OCI-LY1 (cell line): Measurements from ENCODE around the gene NIPA2.

Source experiments
- H2AFZ ChIP-seq: fragments of 200-600 bp; sonication (generic), shearing (Covaris generic); 2 replicates; pipeline ENCODE4 v1.6.0; 2014; ENCODE audit warnings: antibody characterized with exemption, mild to moderate bottlenecking, low read length
- H3F3A ChIP-seq: fragments of 200-600 bp; sonication (generic), shearing (Covaris generic); 2 replicates; pipeline ENCODE4 v1.6.0; 2014; ENCODE audit warnings: mild to moderate bottlenecking, antibody characterized with exemption, low read length, moderate library complexity; ENCODE audit not compliant: insufficient read depth
- H3K27ac ChIP-seq: fragments of 200-600 bp; sonication (generic); 2 replicates; pipeline ENCODE4 v1.5.1; 2014; ENCODE audit warnings: low read length, mixed run types, mild to moderate bottlenecking, low read depth; ENCODE audit not compliant: poor library complexity, severe bottlenecking
- H3K27me3 ChIP-seq: fragments of 200-600 bp; sonication (generic); 2 replicates; pipeline ENCODE4 v1.6.0; 2014; ENCODE audit warnings: antibody characterized with exemption, mild to moderate bottlenecking, low read length, moderate library complexity; ENCODE audit not compliant: insufficient read depth
- H3K36me3 ChIP-seq: fragments of 200-600 bp; sonication (generic); 2 replicates; pipeline ENCODE4 v1.6.1; 2014; ENCODE audit warnings: mild to moderate bottlenecking, antibody characterized with exemption, low read length, moderate library complexity, mixed read lengths; ENCODE audit not compliant: insufficient read depth
- H3K4me1 ChIP-seq: fragments of 200-600 bp; sonication (generic); 2 replicates; pipeline ENCODE4 v1.5.1; 2014; ENCODE audit warnings: mild to moderate bottlenecking, low read length, moderate library complexity; ENCODE audit not compliant: insufficient read depth, severe bottlenecking
- H3K4me2 ChIP-seq: fragments of 200-600 bp; sonication (generic), shearing (Covaris generic); 2 replicates; pipeline ENCODE4 v1.6.1; 2014; ENCODE audit warnings: low read length
- H3K4me3 ChIP-seq: fragments of 200-600 bp; sonication (generic); 2 replicates; pipeline ENCODE4 v1.5.1; 2014; ENCODE audit warnings: low read length, low read depth, mild to moderate bottlenecking, mixed read lengths; ENCODE audit not compliant: poor library complexity, severe bottlenecking
- H3K79me2 ChIP-seq: fragments of 200-600 bp; shearing (Covaris generic); 2 replicates; pipeline ENCODE4 v1.6.1; 2016; ENCODE audit warnings: mixed run types, low read length, mixed read lengths; ENCODE audit not compliant: insufficient read depth
- H3K9ac ChIP-seq: fragments of 200-600 bp; sonication (generic), shearing (Covaris generic); 2 replicates; pipeline ENCODE4 v1.6.1; 2014; ENCODE audit warnings: mild to moderate bottlenecking, low read length, mixed read lengths
- H3K9me2 ChIP-seq: fragments of 200-600 bp; sonication (generic), shearing (Covaris generic); 2 replicates; pipeline ENCODE4 v1.6.1; 2014; ENCODE audit warnings: low read depth, mild to moderate bottlenecking, low read length, mixed read lengths
- H3K9me3 ChIP-seq: fragments of 200-600 bp; shearing (Covaris generic); 2 replicates; pipeline ENCODE4 v1.6.1; 2014; ENCODE audit warnings: low read length, mixed read lengths
- H4K20me1 ChIP-seq: fragments of 200-600 bp; sonication (generic), shearing (Covaris generic); 2 replicates; pipeline ENCODE4 v1.6.0; 2016; ENCODE audit warnings: mild to moderate bottlenecking, low read length; ENCODE audit not compliant: insufficient read depth
- CTCF ChIP-seq: fragments of 200-600 bp; sonication (generic), shearing (Covaris generic); IDR thresholded peaks from 2 replicates; pipeline ENCODE4 v1.5.1; 2017; ENCODE audit warnings: mild to moderate bottlenecking, antibody characterized with exemption, low read length, moderate library complexity, mixed read lengths
- EZH2 ChIP-seq: fragments of 200-600 bp; sonication (generic), shearing (Covaris generic); IDR thresholded peaks from 2 replicates; pipeline ENCODE4 v1.8.0; 2017; ENCODE audit warnings: borderline replicate concordance, mixed run types, mild to moderate bottlenecking, antibody characterized with exemption, low read length, moderate library complexity, mixed read lengths

NIPA2 gene

GRCh38 chr15:22874966-22875365, 36.5 kb downstream of the NIPA2 start:
- Histone ChIP-seq H3K79me2 (no peaks in the 10 kb centered on the region), H3K9ac (no peak overlapping the region), H3K27ac (no peak overlapping the region), H3K4me3 (no peak overlapping the region), H3K27me3 (no peaks in the 10 kb centered on the region), H3K9me3 (no peaks in the 10 kb centered on the region), H4K20me1 (no peaks in the 10 kb centered on the region), H2AFZ (no peak overlapping the region), H3K9me2 (no peaks in the 10 kb centered on the region), H3K4me1 (no peaks in the 10 kb centered on the region), H3F3A (no peaks in the 10 kb centered on the region), H3K36me3 (no peaks in the 10 kb centered on the region; the same call in 1 of the 2 replicates), H3K4me2 (no peak overlapping the region)
- no peak for TF ChIP-seq EZH2
- TF ChIP-seq CTCF: no peak

- H3K4me3 ChIP-seq: no peak overlapping the region
- no peak overlapping the region for H3K27ac ChIP-seq
- no peak overlapping the region for H3K4me2 ChIP-seq
- no peaks in the 10 kb centered on the region for H3K4me1 ChIP-seq
- no peaks in the 10 kb centered on the region for H4K20me1 ChIP-seq
- no peaks in the 10 kb centered on the region; the same call in 1 of the 2 replicates for H3K36me3 ChIP-seq
- no peaks in the 10 kb centered on the region for H3F3A ChIP-seq
- no peaks in the 10 kb centered on the region for H3K79me2 ChIP-seq
- H3K27me3 ChIP-seq: no peaks in the 10 kb centered on the region
- H3K9ac ChIP-seq: no peak overlapping the region
- no peaks in the 10 kb centered on the region for H3K9me2 ChIP-seq
- TF ChIP-seq CTCF: no peak
- no peak for TF ChIP-seq EZH2
- H3K9me3 ChIP-seq: no peaks in the 10 kb centered on the region
- no peak overlapping the region for H2AFZ ChIP-seq
These were observed 38.7 kb downstream of the NIPA2 start for GRCh38 chr15:22877117-22877516.

GRCh38 chr15:22877607-22878006, 39.1 kb downstream of the NIPA2 start:
- Histone ChIP-seq H3K9ac (no peak overlapping the region), H3K4me3 (no peak overlapping the region), H3K9me2 (no peaks in the 10 kb centered on the region), H3K4me1 (no peaks in the 10 kb centered on the region), H3K27me3 (no peaks in the 10 kb centered on the region), H3K36me3 (no peaks in the 10 kb centered on the region; the same call in 1 of the 2 replicates), H2AFZ (no peak overlapping the region), H3K79me2 (no peaks in the 10 kb centered on the region), H3K27ac (no peak overlapping the region), H3K4me2 (no peak overlapping the region), H4K20me1 (no peaks in the 10 kb centered on the region), H3F3A (no peaks in the 10 kb centered on the region), H3K9me3 (no peaks in the 10 kb centered on the region)
- no peak for TF ChIP-seq CTCF
- no peak for TF ChIP-seq EZH2
